DMS 273 treated with DMSO at 0.1 percent for 48 hours (cell line): ENCODE measurements around the gene ATP6V1F.

Source experiments
- DNase-seq: peaks from one replicate; lab custom pipeline; 2025; lab: John Stamatoyannopoulos, UW

ATP6V1F gene

GRCh38 chr7:128869138-128869943 is 6.7 kb downstream of the ATP6V1F start:
- peak; percentile 58 for DNase-seq

- DNase-seq, result no peak
Measured at GRCh38 chr7:128869944-128870285, 7.3 kb downstream of the ATP6V1F start.

GRCh38 chr7:128871050-128871449 is 8.4 kb downstream of the ATP6V1F start:
- no peak for DNase-seq

GRCh38 chr7:128872394-128872824 is 9.8 kb downstream of the ATP6V1F start:
- DNase-seq, result no peak

- no peak for DNase-seq
Measured at GRCh38 chr7:128873234-128873633, 10.6 kb downstream of the ATP6V1F start.

GRCh38 chr7:128874140-128875031 is 11.7 kb downstream of the ATP6V1F start:
- no peak for DNase-seq

GRCh38 chr7:128875523-128875948 is 12.9 kb downstream of the ATP6V1F start:
- no peak for DNase-seq

GRCh38 chr7:128876127-128876526 is 13.5 kb downstream of the ATP6V1F start:
- no peak for DNase-seq

- no peak for DNase-seq
Measured at GRCh38 chr7:128876586-128876977, 13.9 kb downstream of the ATP6V1F start.

- no peak for DNase-seq
Measured at GRCh38 chr7:128876978-128877755, 14.5 kb downstream of the ATP6V1F start.

GRCh38 chr7:128877756-128878120 is 15.1 kb downstream of the ATP6V1F start:
- no peak for DNase-seq

GRCh38 chr7:128878226-128879105 is 15.8 kb downstream of the ATP6V1F start:
- no peak for DNase-seq

GRCh38 chr7:128879461-128879938 is 16.8 kb downstream of the ATP6V1F start:
- no peak for DNase-seq

GRCh38 chr7:128879939-128880746 is 17.5 kb downstream of the ATP6V1F start:
- no peak for DNase-seq

GRCh38 chr7:128880791-128881457 is 18.3 kb downstream of the ATP6V1F start:
- no peak for DNase-seq

GRCh38 chr7:128881458-128882125 is 18.9 kb downstream of the ATP6V1F start:
- DNase-seq, result no peak

GRCh38 chr7:128882134-128882533 is 19.5 kb downstream of the ATP6V1F start:
- no peak for DNase-seq

GRCh38 chr7:128883622-128884448 is 21.2 kb downstream of the ATP6V1F start:
- peak; percentile 27 for DNase-seq
